Fibroblast of gingiva (primary cell): ENCODE measurements around the gene BRSK2.
A peak's percentile ranks its signal among the peaks of the same experiment; 100 is the strongest.

ENCODE experiments used
- DNase-seq: peaks from one replicate; pipeline ENCODE4 v3.0.0-alpha.2; 2011; ENCODE audit warnings: low read depth

The BRSK2 gene

GRCh38 chr11:1397146-1397861, 7.6 kb downstream of the BRSK2 start:
- no peak for DNase-seq

- no peak for DNase-seq
Observed at GRCh38 chr11:1397862-1398527, 8.3 kb downstream of the BRSK2 start.

- no peak for DNase-seq
Observed at GRCh38 chr11:1398528-1399235, 8.9 kb downstream of the BRSK2 start.

- no peak for DNase-seq
Observed at GRCh38 chr11:1399386-1400316, 9.9 kb downstream of the BRSK2 start.

GRCh38 chr11:1400317-1401170, 10.8 kb downstream of the BRSK2 start:
- DNase-seq, result no peak

- DNase-seq, result no peak
Observed at GRCh38 chr11:1401171-1401445, 11.4 kb downstream of the BRSK2 start.

GRCh38 chr11:1401656-1402221, 12.0 kb downstream of the BRSK2 start:
- DNase-seq, result peak; percentile 6

- no peak for DNase-seq
Observed at GRCh38 chr11:1402355-1403077, 12.8 kb downstream of the BRSK2 start.

- no peak for DNase-seq
Observed at GRCh38 chr11:1403078-1403620, 13.4 kb downstream of the BRSK2 start.

GRCh38 chr11:1403721-1404460, 14.2 kb downstream of the BRSK2 start:
- no peak for DNase-seq

- DNase-seq, result no peak
Observed at GRCh38 chr11:1404461-1405185, 14.9 kb downstream of the BRSK2 start.

- no peak for DNase-seq
Observed at GRCh38 chr11:1405186-1406020, 15.7 kb downstream of the BRSK2 start.

- DNase-seq, result no peak
Observed at GRCh38 chr11:1406571-1407485, 17.1 kb downstream of the BRSK2 start.

GRCh38 chr11:1407668-1408067, 17.9 kb downstream of the BRSK2 start:
- DNase-seq, result no peak

- DNase-seq, result no peak
Observed at GRCh38 chr11:1408346-1408745, 18.6 kb downstream of the BRSK2 start.

- no peak for DNase-seq
Observed at GRCh38 chr11:1409108-1409851, 19.5 kb downstream of the BRSK2 start.
